ENCODE data around the gene XYLT1.

- TF ChIP-seq MAZ (IDR thresholded peaks at IDR 0.05; ENCODE audit: borderline replicate concordance, low read depth, low read length) = no peak
- no peak for TF ChIP-seq MAZ (CRISPR knock-in tag; IDR thresholded peaks at IDR 0.05; ENCODE audit: low read depth)
- no peak for TF ChIP-seq CTCF (CRISPR knock-in tag; IDR thresholded peaks at IDR 0.05)
- TF ChIP-seq SAP130 (CRISPR knock-in tag; IDR thresholded peaks at IDR 0.05; ENCODE audit: low read depth) = no peak
- no peak for TF ChIP-seq MAX (IDR thresholded peaks at IDR 0.05)
- TF ChIP-seq MTF1 (CRISPR knock-in tag; IDR thresholded peaks at IDR 0.05) = no peak
- TF ChIP-seq HNF4G (IDR thresholded peaks at IDR 0.05; ENCODE audit: borderline replicate concordance, low read depth, low read length) = no peak
- no peak for TF ChIP-seq HNF4G (CRISPR knock-in tag; IDR thresholded peaks at IDR 0.05; ENCODE audit: borderline replicate concordance, low read depth)
These were observed 309.8 kb downstream of the XYLT1 start for GRCh38 chr16:17160920-17161431.

Data from HepG2 (cell line).